ENCODE measurements around the gene ARHGAP1. TPM values are rescaled to one million over a fixed set of nuclear protein-coding genes. Genes with fewer than 3 reads are reported as not detected.

ARHGAP1 gene
- total RNA-seq, 2 donors from 2014 or later = 73.2 to 94.5 TPM

DNA sequence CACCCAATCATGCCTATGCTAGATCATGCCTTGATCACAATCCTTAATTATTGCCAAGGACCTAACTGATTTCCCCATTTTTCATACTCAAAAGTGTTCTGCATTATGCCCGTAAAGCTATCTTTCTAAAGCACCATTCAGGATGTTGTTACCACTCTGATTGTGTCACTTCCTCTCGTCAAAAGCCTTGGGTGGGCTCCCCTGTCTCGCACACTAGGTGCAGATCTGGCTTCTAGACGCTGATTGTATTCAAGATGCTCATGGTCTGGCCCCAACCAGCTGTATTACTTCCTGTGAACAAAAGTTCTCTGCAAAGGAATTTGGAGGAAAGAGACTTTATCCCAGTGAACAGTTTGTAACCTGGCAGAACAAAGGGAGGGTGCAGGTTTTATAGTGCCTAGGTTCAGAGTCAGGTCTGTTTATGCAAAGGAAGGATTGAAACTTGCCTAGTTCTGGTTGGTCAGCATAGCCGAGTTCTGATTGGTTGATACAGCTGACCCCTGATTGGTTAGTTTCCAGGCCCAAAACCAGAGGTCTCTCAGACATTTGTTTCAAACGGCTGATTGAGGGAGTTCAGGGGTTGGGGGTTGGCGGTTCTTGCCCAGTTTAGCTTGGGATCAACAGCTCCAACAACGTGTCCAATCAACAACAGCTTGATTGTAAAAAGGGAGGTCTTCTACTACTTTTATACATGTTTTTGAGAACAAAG is 57.6 kb downstream of the ARHGAP1 start:
- H3K4me3 ChIP-seq = no peak overlapping the region
- H3K4me1 ChIP-seq (replicated peaks) = no peaks in the 10 kb centered on the region
- no peaks in the 10 kb centered on the region for H3K27me3 ChIP-seq (replicated peaks; ENCODE audit: insufficient read depth)
- no peak overlapping the region for H3K27ac ChIP-seq
- WGBS = 91% methylated on average over 8 of the region's 8 CpGs
- H3K9me3 ChIP-seq = no peaks in the 10 kb centered on the region
- intact Hi-C loops (cut with DNase I) = no loop called here
- DNase-seq (ENCODE audit: low spot score) = no peak
- H3K36me3 ChIP-seq = no peaks in the 10 kb centered on the region
- TF ChIP-seq POLR2AphosphoS5 (IDR thresholded peaks at IDR 0.05) = no peak
- TF ChIP-seq, protein P1, sequence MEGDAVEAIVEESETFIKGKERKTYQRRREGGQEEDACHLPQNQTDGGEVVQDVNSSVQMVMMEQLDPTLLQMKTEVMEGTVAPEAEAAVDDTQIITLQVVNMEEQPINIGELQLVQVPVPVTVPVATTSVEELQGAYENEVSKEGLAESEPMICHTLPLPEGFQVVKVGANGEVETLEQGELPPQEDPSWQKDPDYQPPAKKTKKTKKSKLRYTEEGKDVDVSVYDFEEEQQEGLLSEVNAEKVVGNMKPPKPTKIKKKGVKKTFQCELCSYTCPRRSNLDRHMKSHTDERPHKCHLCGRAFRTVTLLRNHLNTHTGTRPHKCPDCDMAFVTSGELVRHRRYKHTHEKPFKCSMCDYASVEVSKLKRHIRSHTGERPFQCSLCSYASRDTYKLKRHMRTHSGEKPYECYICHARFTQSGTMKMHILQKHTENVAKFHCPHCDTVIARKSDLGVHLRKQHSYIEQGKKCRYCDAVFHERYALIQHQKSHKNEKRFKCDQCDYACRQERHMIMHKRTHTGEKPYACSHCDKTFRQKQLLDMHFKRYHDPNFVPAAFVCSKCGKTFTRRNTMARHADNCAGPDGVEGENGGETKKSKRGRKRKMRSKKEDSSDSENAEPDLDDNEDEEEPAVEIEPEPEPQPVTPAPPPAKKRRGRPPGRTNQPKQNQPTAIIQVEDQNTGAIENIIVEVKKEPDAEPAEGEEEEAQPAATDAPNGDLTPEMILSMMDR (IDR thresholded peaks at IDR 0.05) = no peak
- TF ChIP-seq POLR2A (IDR thresholded peaks at IDR 0.05) = no peak

DNA sequence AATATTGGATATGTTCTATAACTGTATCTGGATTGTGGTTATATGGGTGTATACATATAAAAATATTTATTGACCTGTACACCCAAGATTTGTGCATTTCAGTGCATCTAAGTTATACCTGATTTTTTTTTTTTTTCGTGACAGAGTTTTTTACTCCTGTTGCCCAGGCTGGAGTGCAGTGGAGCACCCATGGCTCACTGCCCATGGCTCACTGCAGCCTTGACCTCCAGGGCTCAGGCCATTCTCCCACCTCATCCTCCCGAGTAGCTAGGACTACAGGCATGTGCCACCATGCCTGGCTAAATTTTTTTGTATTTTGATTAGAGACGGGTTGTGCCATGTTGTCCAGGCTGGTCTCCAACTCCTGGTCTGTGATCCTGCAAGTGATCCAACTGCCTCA is 58.8 kb downstream of the ARHGAP1 start:
- Histone ChIP-seq H3K4me1 (replicated peaks) (no peaks in the 10 kb centered on the region), H3K9me3 (no peaks in the 10 kb centered on the region), H3K27me3 (replicated peaks; ENCODE audit: insufficient read depth) (no peaks in the 10 kb centered on the region), H3K27ac (no peak overlapping the region), H3K36me3 (no peaks in the 10 kb centered on the region), H3K4me3 (no peak overlapping the region)
- intact Hi-C loops (cut with DNase I) = no loop called here
- WGBS = 83% methylated on average over 3 of the region's 3 CpGs
- no peak for DNase-seq (ENCODE audit: low spot score)
- TF ChIP-seq, protein P1 (IDR thresholded peaks at IDR 0.05) = no peak
- TF ChIP-seq POLR2A (IDR thresholded peaks at IDR 0.05) (no peak), POLR2AphosphoS5 (IDR thresholded peaks at IDR 0.05) (no peak)

DNA sequence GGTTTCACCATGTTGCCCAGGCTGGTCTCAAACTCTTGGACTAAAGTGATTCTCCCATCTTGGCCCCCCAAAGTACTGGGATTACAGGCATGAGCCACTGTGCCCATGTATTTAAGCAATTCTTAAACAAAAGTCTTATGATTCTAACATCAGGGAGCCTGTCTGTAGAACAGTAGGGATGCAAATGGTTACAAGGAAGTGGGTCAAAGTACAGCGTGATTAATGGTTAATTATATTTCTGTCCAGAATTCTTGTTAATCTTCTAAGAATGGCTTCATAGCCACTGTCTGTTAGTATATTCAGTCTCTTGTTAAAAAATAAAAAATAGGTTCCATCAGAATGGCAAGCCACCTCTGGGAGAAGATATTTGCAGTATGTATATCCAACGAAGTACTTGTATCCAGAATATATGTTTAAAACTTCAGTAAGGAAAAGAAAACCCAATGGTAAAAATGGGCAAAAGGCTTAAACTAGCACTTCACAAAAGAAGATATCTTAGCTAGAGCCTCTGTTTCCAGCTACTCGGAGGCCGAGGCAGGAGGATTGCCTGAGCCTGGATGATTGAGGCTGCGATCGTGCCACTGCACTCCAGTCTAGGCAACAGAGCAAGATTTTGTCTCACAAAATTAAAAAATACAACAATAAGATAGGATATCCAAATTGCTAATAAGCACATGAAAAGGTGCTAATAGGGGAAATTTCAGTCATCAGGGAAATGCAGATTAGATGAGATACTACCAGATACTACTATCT is 60.2 kb downstream of the ARHGAP1 start:
- H3K4me1 ChIP-seq (replicated peaks) = no peaks in the 10 kb centered on the region
- no peak overlapping the region for H3K4me3 ChIP-seq
- no peaks in the 10 kb centered on the region for H3K27me3 ChIP-seq (replicated peaks; ENCODE audit: insufficient read depth)
- WGBS = 96% methylated on average over 6 of the region's 6 CpGs
- intact Hi-C loops (cut with DNase I) = no loop called here
- no peaks in the 10 kb centered on the region for H3K9me3 ChIP-seq
- DNase-seq (ENCODE audit: low spot score) = no peak
- TF ChIP-seq, protein P1 (IDR thresholded peaks at IDR 0.05) = no peak
- TF ChIP-seq POLR2AphosphoS5 (IDR thresholded peaks at IDR 0.05) (no peak), POLR2A (IDR thresholded peaks at IDR 0.05) (no peak)
- no peaks in the 10 kb centered on the region for H3K36me3 ChIP-seq
- H3K27ac ChIP-seq = no peak overlapping the region

DNA sequence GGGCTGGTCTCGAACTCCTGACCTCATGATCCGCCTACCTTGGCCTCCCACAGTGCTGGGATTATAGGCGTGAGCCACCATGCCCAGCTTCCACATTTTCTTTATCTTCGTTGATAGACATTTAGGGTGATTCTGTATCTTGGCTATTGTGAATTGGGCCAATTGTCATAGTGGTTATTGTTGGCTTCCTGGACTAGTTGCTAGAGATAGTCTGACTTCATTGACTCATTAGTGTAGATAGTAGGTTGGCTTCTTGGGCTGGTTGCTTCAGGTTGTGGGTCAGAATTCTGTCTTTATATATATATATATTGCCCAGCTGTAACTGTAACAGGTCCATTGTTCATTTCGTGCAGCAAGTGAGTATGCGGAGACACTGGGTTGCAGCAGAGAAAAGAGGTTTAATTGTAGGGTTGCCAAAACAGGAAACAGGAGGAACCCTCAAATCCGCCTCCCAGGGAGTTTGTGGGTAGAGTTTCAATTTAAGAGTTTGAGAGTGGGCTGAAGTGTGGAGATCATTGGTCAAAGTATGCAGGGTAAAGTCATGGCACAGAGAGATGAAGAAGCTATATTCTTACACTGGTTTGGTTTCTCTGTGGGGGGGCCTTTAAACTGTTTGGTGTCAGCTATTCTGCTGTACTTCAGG is 61.1 kb downstream of the ARHGAP1 start:
- Histone ChIP-seq H3K27ac (no peak overlapping the region), H3K4me1 (replicated peaks) (no peaks in the 10 kb centered on the region), H3K9me3 (no peaks in the 10 kb centered on the region), H3K27me3 (replicated peaks; ENCODE audit: insufficient read depth) (no peaks in the 10 kb centered on the region), H3K4me3 (no peak overlapping the region), H3K36me3 (no peaks in the 10 kb centered on the region)
- 95% methylated on average over 7 of the region's 7 CpGs for WGBS
- intact Hi-C loops (cut with DNase I) = no loop called here
- no peak for DNase-seq (ENCODE audit: low spot score)
- TF ChIP-seq POLR2AphosphoS5 (IDR thresholded peaks at IDR 0.05) = no peak
- TF ChIP-seq, protein P1 (IDR thresholded peaks at IDR 0.05) = no peak
- no peak for TF ChIP-seq POLR2A (IDR thresholded peaks at IDR 0.05)
